IPS-18c (cell line): Measurements from ENCODE around the gene TRIM60.
"Not testable (repeated sequence)": the region's sequence is repeated elsewhere in the genome, so short reads cannot be mapped to it uniquely, and the experiment has no call there.

ENCODE experiments used
- H3K4me3 ChIP-seq: 2 replicates; pipeline ENCODE4 v1.7.0; 2013; ENCODE audit warnings: low read depth, mild to moderate bottlenecking, low read length, moderate library complexity; ENCODE audit not compliant: insufficient read depth
- H3K9me3 ChIP-seq: one replicate; pipeline ENCODE4 v1.6.1; 2013; ENCODE audit warnings: mild to moderate bottlenecking, low read length, moderate library complexity; ENCODE audit not compliant: control insufficient read depth, insufficient read depth

The TRIM60 gene

GRCh38 chr4:165031436-165032211, at the start of gene TRIM60:
Gene TRIM60, plus strand, starts transcription at chr4:165031999. Its CDS starts 8,074 bp downstream, at chr4:165040073.
- Histone ChIP-seq H3K9me3 (no peaks in the 10 kb centered on the region), H3K4me3 (no peak within 1 kb of the TSS)

GRCh38 chr4:164989471-164989870, 42.3 kb upstream of the TRIM60 start:
- no peaks in the 10 kb centered on the region for H3K9me3 ChIP-seq
- H3K4me3 ChIP-seq, result no peak overlapping the region

- not testable (repeated sequence) for H3K9me3 ChIP-seq, H3K4me3 ChIP-seq
These were observed 41.0 kb upstream of the TRIM60 start for GRCh38 chr4:164990786-164991185.

- not testable (repeated sequence) for H3K9me3 ChIP-seq
These were observed 35.7 kb upstream of the TRIM60 start for GRCh38 chr4:164996123-164996522.

GRCh38 chr4:164997324-164997723, 34.5 kb upstream of the TRIM60 start:
- no peaks in the 10 kb centered on the region for H3K9me3 ChIP-seq
- no peak overlapping the region for H3K4me3 ChIP-seq

More at GRCh38 chr4:164996123-164996522, 35.7 kb upstream of the TRIM60 start:
- not testable (repeated sequence) for H3K4me3 ChIP-seq

GRCh38 chr4:164997941-164998340, 33.9 kb upstream of the TRIM60 start:
- Histone ChIP-seq H3K9me3 (no peaks in the 10 kb centered on the region), H3K4me3 (no peak overlapping the region)

- H3K4me3 ChIP-seq, H3K9me3 ChIP-seq: not testable (repeated sequence)
These were observed 33.2 kb upstream of the TRIM60 start for GRCh38 chr4:164998526-164999080.

GRCh38 chr4:165001957-165002356, 29.8 kb upstream of the TRIM60 start:
- not testable (repeated sequence) for H3K9me3 ChIP-seq, H3K4me3 ChIP-seq

GRCh38 chr4:165005352-165005925, 26.4 kb upstream of the TRIM60 start:
- H3K9me3 ChIP-seq, result no peaks in the 10 kb centered on the region

GRCh38 chr4:165006456-165006855, 25.3 kb upstream of the TRIM60 start:
- Histone ChIP-seq H3K9me3 (no peaks in the 10 kb centered on the region), H3K4me3 (no peak overlapping the region)

More at GRCh38 chr4:165005352-165005925, 26.4 kb upstream of the TRIM60 start:
- H3K4me3 ChIP-seq, result no peak overlapping the region

- H3K4me3 ChIP-seq, result no peak overlapping the region
- no peaks in the 10 kb centered on the region for H3K9me3 ChIP-seq
These were observed 24.9 kb upstream of the TRIM60 start for GRCh38 chr4:165006886-165007285.

- no peak overlapping the region for H3K4me3 ChIP-seq
- no peaks in the 10 kb centered on the region for H3K9me3 ChIP-seq
These were observed 22.1 kb upstream of the TRIM60 start for GRCh38 chr4:165009493-165010227.

- no peak overlapping the region for H3K4me3 ChIP-seq
- no peaks in the 10 kb centered on the region for H3K9me3 ChIP-seq
These were observed 21.3 kb upstream of the TRIM60 start for GRCh38 chr4:165010487-165010886.

- Histone ChIP-seq H3K4me3 (no peak overlapping the region), H3K9me3 (no peaks in the 10 kb centered on the region)
These were observed 20.8 kb upstream of the TRIM60 start for GRCh38 chr4:165010991-165011390.

GRCh38 chr4:165011403-165011802, 20.4 kb upstream of the TRIM60 start:
- no peak overlapping the region for H3K4me3 ChIP-seq
- H3K9me3 ChIP-seq, result no peaks in the 10 kb centered on the region

- no peaks in the 10 kb centered on the region for H3K9me3 ChIP-seq
- no peak overlapping the region for H3K4me3 ChIP-seq
These were observed 18.1 kb upstream of the TRIM60 start for GRCh38 chr4:165013691-165014090.

GRCh38 chr4:165016971-165017370, 14.8 kb upstream of the TRIM60 start:
- Histone ChIP-seq H3K4me3 (no peak overlapping the region), H3K9me3 (no peaks in the 10 kb centered on the region)

GRCh38 chr4:165019995-165020394, 11.8 kb upstream of the TRIM60 start:
- not testable (repeated sequence) for H3K9me3 ChIP-seq, H3K4me3 ChIP-seq
